Epithelial cell of proximal tubule (primary cell): ENCODE results near the gene EZH1. TPM values are rescaled to one million over a fixed set of nuclear protein-coding genes. Genes with fewer than 3 reads are reported as not detected.

Experiments used
- DNase-seq: peaks from one replicate; pipeline ENCODE4 v3.0.0-alpha.2; 2011; ENCODE audit warnings: low read depth
- H3K4me3 ChIP-seq: 2 replicates; pipeline ENCODE4 v1.5.1; 2011; ENCODE audit warnings: low read depth, mild to moderate bottlenecking, low read length
- CTCF ChIP-seq: conservative IDR thresholded peaks from 2 replicates; pipeline ENCODE4 v1.5.1; 2012; ENCODE audit warnings: low read depth, mild to moderate bottlenecking, low read length
- total RNA-seq: library from RNA; depleted of rRNA; stranded (reverse); fragments of >200 nt; gene quantifications from 2 replicates; pipeline ENCODE4 v1.2.3, GENCODE V29; 2015

The EZH1 gene
- total RNA-seq, 1 donor from 2014 or later: 14.4 TPM

GRCh38 chr17:42709561-42709960 is 35.3 kb downstream of the EZH1 start:
- no peak overlapping the region for H3K4me3 ChIP-seq
- TF ChIP-seq CTCF: no peak
- DNase-seq: no peak

GRCh38 chr17:42708588-42708987 is 36.3 kb downstream of the EZH1 start:
- no peak for TF ChIP-seq CTCF
- no peak for DNase-seq
- no peak overlapping the region for H3K4me3 ChIP-seq

DNA sequence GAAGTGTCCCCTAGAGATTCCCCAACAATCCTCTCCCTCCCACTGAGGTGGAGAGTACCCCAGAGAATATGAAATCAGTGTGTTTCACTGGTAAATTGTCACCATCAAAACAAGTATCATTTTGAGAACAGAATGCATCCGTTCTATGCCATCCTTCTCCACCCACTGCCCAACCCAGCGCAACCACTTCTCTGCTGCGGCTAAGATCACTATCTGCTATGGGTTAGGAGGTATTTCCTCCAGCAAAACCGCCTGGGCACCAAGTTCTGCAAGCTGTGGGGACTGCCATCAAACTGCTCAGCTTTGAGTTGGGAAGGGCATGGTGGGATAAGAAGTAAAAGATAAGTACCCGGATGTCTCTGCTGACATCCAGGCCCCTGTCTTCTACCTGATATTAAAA is 38.1 kb downstream of the EZH1 start:
- no peak for TF ChIP-seq CTCF
- DNase-seq: no peak
- no peak overlapping the region for H3K4me3 ChIP-seq

DNA sequence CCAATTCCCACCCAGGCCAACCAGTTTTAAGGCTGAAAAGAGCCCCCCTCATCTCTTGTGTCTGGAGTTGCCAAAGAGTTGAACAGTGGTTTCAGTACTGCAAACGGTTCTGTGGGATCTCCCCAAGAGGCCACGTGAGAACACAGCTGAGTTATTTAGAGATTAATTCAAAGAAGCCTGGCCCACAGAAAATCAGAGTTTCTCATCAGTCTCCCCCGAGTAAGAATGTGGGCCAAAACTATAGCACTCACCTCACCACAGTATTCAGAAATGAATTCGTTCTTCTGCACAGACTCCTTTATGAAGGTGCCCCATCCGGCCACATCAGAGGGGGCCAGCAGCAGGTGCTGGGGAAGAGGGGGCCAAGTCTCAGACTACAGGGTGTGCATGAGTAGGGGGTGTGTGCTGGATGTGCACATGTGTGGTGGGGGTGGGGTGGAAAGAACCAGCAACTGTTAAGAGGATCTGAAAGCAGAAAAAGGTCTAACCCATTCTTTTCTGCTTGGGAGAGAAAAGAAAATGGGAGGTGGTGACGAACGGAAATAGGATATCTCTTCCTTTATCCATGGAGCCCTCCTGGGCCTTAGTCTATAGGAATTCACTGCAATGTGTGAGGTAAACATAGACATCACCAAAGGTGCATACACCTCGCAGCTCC is 39.9 kb downstream of the EZH1 start:
- TF ChIP-seq CTCF: no peak
- DNase-seq: no peak
- no peak overlapping the region for H3K4me3 ChIP-seq

DNA sequence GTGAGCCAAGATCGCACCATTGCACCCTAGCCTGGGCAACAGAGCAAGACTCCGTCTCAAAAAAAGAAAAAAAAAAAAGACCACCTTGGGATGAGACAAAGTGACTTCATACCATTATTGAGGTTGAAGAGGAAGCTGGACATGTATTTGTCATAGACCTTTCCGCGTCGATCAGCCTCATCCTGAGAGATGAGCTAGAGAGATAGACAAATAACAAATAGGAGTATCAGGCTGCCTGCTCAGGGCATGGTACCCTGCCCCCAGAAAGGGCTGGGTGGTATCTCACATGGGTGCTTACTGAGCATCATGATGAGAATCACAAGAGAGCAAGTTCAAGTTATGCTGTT is 40.4 kb downstream of the EZH1 start:
- no peak overlapping the region for H3K4me3 ChIP-seq
- DNase-seq: no peak
- TF ChIP-seq CTCF: no peak

GRCh38 chr17:42702446-42702845 is 42.4 kb downstream of the EZH1 start:
- DNase-seq: no peak
- no peak overlapping the region for H3K4me3 ChIP-seq
- no peak for TF ChIP-seq CTCF

- DNase-seq: no peak
- TF ChIP-seq CTCF: no peak
- H3K4me3 ChIP-seq: no peak overlapping the region
Observed at GRCh38 chr17:42700586-42701289, 44.1 kb downstream of the EZH1 start.
